K562 (cell line): ENCODE results near the gene EPHB6.

Experiments used
- CBX8 ChIP-seq: fragments of 200-600 bp; sonication (generic); IDR thresholded peaks from 2 replicates; pipeline ENCODE4 v1.6.1; 2012; ENCODE audit warnings: borderline replicate concordance, mixed run types, low read depth, mild to moderate bottlenecking, moderate library complexity, mixed read lengths, low read length, control low read depth, inconsistent platforms; ENCODE audit not compliant: poor library complexity, severe bottlenecking; ENCODE audit errors: extremely low read depth
- SIN3A ChIP-seq, 2 experiments: fragments of 150-350 bp in 1 of 2; IDR thresholded peaks; 2 replicates each; pipeline ENCODE4 v1.6.1; 2011 to 2016; ENCODE audit warnings: borderline replicate concordance in 2 of 2, low read depth in 2 of 2, low read length in 2 of 2, mild to moderate bottlenecking in 2 of 2, moderate library complexity in 2 of 2; ENCODE audit not compliant: control insufficient read depth in 1 of 2
- SMARCA4 ChIP-seq: fragments of 450-650 bp; IDR thresholded peaks from 2 replicates; pipeline ENCODE4 v1.6.1; 2016
- SP1 ChIP-seq: sonication (generic); formaldehyde crosslinking; IDR thresholded peaks from 2 replicates; pipeline ENCODE4 v1.8.1; 2022; ENCODE audit warnings: mild to moderate bottlenecking, missing genetic modification reagents
- TF ChIP-seq, protein P1 (sequence below): sonication (generic); formaldehyde crosslinking; IDR thresholded peaks from 2 replicates; pipeline ENCODE4 v1.9.0; 2022; ENCODE audit warnings: mild to moderate bottlenecking, missing genetic modification reagents

- TF ChIP-seq CBX8 (no peak), SP1 (CRISPR knock-in tag) (no peak), SMARCA4 (no peak), SIN3A (IDR thresholded peaks at IDR 0.05; ENCODE audit: borderline replicate concordance in 2 of 2, control insufficient read depth in 1 of 2, low read depth in 2 of 2, low read length in 2 of 2) (no peak)
- TF ChIP-seq, protein P1, sequence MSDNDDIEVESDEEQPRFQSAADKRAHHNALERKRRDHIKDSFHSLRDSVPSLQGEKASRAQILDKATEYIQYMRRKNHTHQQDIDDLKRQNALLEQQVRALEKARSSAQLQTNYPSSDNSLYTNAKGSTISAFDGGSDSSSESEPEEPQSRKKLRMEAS: no peak
These were observed 61.6 kb downstream of the EPHB6 start for GRCh38 chr7:142916508-142916907.
